ENCODE data around the gene SPRN.
"Not testable (repeated sequence)": the region's sequence is repeated elsewhere in the genome, so short reads cannot be mapped to it uniquely, and the experiment has no call there.

SPRN gene

GRCh38 chr10:133405272-133405671, 19.2 kb downstream of the SPRN start:
- DNase-seq: no peak

GRCh38 chr10:133403784-133404183, 20.6 kb downstream of the SPRN start:
- DNase-seq: no peak

GRCh38 chr10:133403359-133403758, 21.1 kb downstream of the SPRN start:
- DNase-seq: no peak

- no peak for DNase-seq
These were observed 22.3 kb downstream of the SPRN start for GRCh38 chr10:133401981-133402725.

GRCh38 chr10:133401500-133401899, 22.9 kb downstream of the SPRN start:
- DNase-seq: no peak

GRCh38 chr10:133400624-133401424, 23.6 kb downstream of the SPRN start:
- DNase-seq: no peak

GRCh38 chr10:133399123-133399601, 25.3 kb downstream of the SPRN start:
- no peak for DNase-seq

GRCh38 chr10:133397938-133398337, 26.5 kb downstream of the SPRN start:
- DNase-seq: no peak

GRCh38 chr10:133396035-133396624, 28.3 kb downstream of the SPRN start:
- DNase-seq: no peak

GRCh38 chr10:133394801-133395221, 29.6 kb downstream of the SPRN start:
- DNase-seq: no peak

GRCh38 chr10:133394064-133394663, 30.3 kb downstream of the SPRN start, which contains the start of gene MTG1:
MTG1 (plus strand) TSS chr10:133394157; CDS start chr10:133394221, 64 bp downstream.
- DNase-seq: peak; percentile 72

- no peak for DNase-seq
These were observed 30.9 kb downstream of the SPRN start for GRCh38 chr10:133393401-133394063.

- no peak for DNase-seq
These were observed 32.5 kb downstream of the SPRN start for GRCh38 chr10:133391761-133392518.

GRCh38 chr10:133391249-133391635, 33.2 kb downstream of the SPRN start:
- DNase-seq: no peak

GRCh38 chr10:133390597-133391248, 33.7 kb downstream of the SPRN start:
- no peak for DNase-seq

GRCh38 chr10:133388973-133389818, 35.2 kb downstream of the SPRN start:
- no peak for DNase-seq

- DNase-seq: no peak
These were observed 36.0 kb downstream of the SPRN start for GRCh38 chr10:133388236-133388972.

- DNase-seq: not testable (repeated sequence)
These were observed 37.5 kb downstream of the SPRN start for GRCh38 chr10:133386951-133387350.

GRCh38 chr10:133385214-133385613, 39.2 kb downstream of the SPRN start:
- DNase-seq: no peak

Data from NCI-H226 (cell line).